HG03060 (cell line): Measurements from ENCODE around the gene CNOT1.
"Not testable (repeated sequence)": the region's sequence is repeated elsewhere in the genome, so short reads cannot be mapped to it uniquely, and the experiment has no call there.

ENCODE experiments used
- ATAC-seq: cut with Tn5 transposase; IDR thresholded peaks from one replicate; pipeline ENCODE4 v1.9.1; 2021; ENCODE audit warnings: low read depth, moderate number of reproducible peaks; ENCODE audit not compliant: unreplicated experiment

Gene CNOT1

DNA sequence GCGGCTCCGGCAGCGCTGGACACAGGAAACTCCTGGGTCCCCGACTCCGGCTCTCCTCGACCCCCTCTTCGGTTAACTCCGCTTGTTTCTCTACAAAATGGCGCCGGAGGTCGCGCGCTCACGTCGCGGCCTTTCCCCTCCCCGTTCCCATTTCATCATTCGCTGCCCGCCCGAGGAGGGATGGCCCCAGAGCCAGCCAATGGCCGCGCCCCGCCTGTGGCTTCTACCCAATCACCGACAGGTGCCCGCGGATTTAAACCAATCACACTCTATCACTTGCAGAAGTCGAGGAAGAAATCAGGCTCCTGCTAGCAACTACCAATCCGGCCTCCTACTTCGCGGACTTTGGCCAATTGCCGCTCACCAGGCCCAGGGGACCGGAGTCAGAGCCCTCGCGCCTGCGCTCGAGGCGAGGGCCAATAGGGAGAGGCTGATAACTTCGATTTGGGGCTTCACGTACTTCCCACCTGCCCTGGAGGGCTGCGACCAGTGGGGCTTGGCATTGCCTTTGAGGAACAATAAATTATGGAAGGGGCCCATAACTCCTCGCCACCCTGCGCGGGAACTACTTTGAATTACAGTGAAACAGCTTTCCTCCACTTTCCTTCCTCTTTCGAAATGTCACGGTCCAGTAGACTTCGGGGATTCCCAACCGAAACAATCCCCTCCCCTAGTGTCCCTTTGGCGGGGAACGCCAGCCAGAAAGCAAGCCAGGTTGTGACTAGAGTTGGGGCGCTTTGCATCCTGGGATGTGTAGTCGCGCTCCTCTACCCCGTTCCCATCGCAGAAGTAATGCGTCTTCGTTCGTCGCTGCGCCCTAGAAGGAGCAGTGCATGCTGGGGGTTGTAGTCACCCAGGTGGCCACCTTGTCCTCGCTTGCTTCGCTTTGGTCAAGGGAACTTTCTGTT lies at the start of gene CNOT1:
CNOT1 (minus strand) TSS at position 94 of the 908 bp plus-strand sequence. CDS start 30,489 bp downstream, outside the sequence.
- ATAC-seq: peak; percentile 83

- ATAC-seq: no peak
Measured at GRCh38 chr16:58678716-58679115, 49.1 kb upstream of the CNOT1 start.

GRCh38 chr16:58678269-58678668 lies 48.6 kb upstream of the CNOT1 start:
- no peak for ATAC-seq

- ATAC-seq: no peak
Measured at GRCh38 chr16:58670946-58671583, 41.4 kb upstream of the CNOT1 start.

DNA sequence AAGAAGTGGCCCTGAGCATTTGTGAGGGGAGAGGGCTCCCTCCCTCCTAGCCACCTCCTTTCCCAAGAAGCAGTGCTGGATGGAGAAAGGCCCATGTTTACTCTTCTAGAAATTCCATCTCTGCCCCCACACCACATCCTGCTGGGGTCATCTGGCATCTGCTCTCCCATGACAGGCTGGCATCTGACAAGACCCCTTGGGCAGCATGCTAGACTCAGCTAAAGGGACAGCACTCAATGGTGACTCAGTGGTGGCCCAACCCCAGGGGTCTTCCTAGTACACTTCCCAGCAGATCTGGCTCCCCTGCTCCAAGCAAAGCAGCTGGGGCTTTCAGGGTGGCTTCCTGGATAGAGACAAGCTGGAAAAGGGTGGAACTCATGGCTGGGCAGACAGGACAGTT lies 40.6 kb upstream of the CNOT1 start:
- ATAC-seq: no peak

- no peak for ATAC-seq
Measured at GRCh38 chr16:58665200-58665599, 35.6 kb upstream of the CNOT1 start.

DNA sequence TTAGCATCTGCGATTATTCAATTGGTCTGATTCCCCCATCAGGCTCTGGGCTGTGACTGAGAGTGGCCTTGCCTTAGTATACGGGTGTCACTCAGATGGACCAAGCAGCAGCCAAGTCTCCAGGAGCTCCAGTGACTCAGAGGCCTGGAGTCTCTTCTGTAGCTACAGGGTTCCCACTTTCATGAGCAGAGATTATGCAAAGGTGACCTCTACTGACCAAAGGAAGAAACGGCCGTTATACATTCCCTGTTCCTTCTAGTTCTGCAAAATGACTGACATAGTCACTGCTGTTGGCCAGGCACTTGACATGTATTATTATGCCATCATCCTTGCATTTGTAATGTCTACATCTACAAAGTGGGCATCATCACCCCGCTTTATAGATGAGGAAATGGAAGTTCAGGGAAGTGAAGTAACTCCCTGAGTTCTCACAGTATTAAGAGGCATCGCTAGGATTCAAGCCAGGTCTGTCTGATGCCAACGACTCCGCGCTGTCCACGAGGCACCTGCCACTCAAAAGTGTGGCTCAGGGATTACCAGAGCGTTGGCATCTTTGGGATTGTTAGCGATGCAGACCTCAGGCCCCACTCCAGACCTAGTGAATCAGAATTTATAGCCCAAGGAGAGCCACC lies 31.7 kb upstream of the CNOT1 start:
- ATAC-seq: peak; percentile 52

GRCh38 chr16:58659911-58660310 lies 30.3 kb upstream of the CNOT1 start:
- ATAC-seq: not testable (repeated sequence)

GRCh38 chr16:58658796-58659211 lies 29.2 kb upstream of the CNOT1 start:
- no peak for ATAC-seq

DNA sequence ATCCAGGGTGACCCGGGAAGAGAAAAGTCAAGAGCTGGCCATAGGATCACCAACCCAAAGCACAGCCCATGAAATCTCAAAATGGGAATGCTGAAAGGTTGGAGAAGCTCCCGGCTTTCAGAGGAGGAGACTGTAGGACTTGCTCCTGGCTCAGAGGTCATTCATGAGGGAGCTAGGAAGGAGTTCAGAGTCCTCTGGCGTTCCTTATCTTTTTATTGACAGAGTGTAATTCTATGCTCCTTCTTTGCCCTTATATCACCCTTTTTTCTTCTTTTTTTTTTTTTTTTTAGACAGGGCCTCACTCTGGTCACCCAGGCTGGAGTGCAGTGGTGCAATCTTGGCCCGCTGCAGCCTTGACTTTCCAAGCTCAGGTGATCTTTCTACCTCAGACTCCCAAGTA lies 27.3 kb upstream of the CNOT1 start:
- no peak for ATAC-seq

DNA sequence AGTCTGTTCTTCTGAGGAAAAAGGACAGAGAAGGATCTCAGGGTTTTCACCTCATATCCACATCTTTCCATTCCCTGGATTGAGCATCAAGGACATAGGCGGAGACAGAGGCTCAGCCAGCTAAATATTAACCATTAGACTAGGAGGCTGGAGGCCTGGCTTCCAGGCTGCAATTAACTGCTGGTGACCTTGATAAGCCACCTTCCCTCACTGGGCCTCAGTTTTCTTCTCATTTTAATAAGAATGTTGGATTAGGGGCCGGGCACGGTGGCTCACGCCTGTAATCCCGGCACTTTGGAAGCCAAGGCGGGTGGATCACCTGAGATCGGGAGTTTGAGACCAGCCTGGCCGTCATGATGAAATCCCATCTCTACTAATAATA lies 25.6 kb upstream of the CNOT1 start:
- no peak for ATAC-seq

- ATAC-seq: no peak
Measured at GRCh38 chr16:58654560-58655214, 25.1 kb upstream of the CNOT1 start.

DNA sequence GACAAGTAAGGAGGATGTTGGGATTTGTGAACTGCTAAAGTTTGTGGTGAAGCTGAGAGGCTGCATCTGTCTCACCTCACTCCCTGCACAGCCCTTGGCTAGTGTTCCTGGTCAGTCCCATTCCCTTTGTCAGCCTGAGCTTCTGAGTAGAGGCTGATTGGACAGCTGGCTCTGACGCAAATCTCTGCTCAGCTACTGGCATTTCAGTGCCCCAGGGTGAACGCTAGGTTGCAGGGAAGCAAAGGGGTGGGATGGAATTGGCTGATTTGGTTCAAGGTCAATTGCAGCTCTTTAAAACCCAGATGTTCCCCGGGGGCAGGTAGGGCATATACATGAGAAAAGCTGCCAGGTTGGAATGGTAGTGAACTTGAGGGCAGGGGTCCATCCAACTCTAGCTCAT lies 23.1 kb upstream of the CNOT1 start:
- no peak for ATAC-seq

- ATAC-seq: no peak
Measured at GRCh38 chr16:58651965-58652348, 22.3 kb upstream of the CNOT1 start.

DNA sequence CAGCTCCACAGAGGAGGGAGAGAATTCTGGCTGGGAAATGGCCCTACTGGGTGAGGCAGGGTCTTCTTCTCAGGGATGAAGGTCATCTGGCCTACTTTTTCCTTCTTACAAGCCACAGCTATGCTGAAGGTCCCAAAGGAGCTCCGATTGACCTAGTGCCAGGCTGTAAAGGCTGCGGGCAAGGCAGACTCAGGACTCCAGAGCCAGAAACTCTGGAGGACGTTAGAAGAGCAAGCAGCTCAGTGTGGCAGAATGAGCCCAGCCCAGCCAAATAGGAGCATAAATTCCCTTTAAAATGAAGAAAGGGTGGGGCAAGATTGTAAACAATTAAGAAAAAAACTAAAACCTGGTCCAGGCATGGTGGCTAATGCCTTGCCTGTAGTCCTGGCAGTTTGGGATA lies 20.1 kb upstream of the CNOT1 start:
- no peak for ATAC-seq

DNA sequence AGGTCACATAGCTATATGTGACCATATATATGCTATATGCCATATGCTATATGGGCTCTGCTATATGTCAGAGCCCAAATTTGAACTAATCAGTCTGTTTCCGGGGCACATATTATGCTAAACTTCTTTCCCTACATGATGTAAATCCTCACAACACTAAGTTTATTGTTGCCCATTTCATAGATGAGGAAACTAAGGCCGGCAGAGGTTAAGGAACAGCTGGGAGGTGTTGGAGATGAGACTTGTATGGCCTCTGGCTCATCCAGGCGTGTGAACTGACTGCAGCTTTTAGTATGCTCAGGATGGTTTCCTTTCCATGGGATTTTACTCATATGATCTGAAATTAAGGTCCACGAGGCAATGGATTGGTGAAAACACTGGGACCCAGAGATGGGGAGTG lies 17.5 kb upstream of the CNOT1 start:
- ATAC-seq: no peak

- ATAC-seq: no peak
Measured at GRCh38 chr16:58644765-58645487, 15.3 kb upstream of the CNOT1 start.

DNA sequence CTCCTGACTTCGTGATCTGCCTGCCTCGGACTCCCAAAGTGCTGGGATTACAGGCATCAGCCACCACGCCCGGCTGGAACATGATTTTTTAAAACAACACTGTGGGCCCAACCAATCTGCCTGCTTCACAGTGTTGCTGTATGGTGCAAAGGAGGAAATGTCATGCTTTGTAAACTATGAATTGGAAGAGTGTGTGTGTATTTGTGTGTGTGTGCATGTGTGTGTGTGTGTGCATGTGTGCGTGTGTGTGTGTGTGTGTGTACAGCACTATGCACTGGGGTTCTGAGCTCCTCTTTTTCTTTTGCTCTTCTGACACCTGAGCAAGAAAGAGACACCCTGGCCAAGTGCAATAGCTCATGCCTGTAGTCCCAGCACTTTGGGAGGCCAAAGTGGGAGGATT lies 14.5 kb upstream of the CNOT1 start:
- no peak for ATAC-seq

DNA sequence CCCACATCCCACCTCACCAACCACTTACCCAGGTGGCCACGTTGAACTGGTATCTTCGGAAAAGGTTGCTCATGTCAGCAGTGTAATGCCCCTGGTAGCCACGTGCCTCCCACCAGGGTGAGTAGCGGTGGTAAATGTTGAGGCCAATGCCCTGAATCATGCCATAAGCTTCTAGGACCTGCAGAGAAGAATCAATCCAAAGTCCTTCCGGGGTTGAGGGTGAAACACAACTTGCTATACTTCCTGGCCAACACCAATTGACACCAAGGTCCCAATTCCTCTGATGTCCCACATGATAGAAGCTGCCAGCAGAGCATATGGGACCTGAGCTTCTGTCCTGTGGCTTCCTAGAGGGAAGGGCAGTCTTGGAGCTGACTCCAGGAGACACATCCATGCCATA lies 11.3 kb upstream of the CNOT1 start:
- no peak for ATAC-seq

- no peak for ATAC-seq
Measured at GRCh38 chr16:58639836-58640235, 10.2 kb upstream of the CNOT1 start.
